HFFc6 (cell line): ENCODE results near the gene SBF2. TPM values are rescaled to one million over a fixed set of nuclear protein-coding genes. Genes with fewer than 3 reads are reported as not detected.

ENCODE experiments used
- DNase-seq: peaks from one replicate; pipeline ENCODE4 v3.0.0-alpha.2; 2018
- H3K27ac Mint-ChIP-seq: 2 replicates; pipeline ENCODE4 v1.8.0; 2020; ENCODE audit warnings: mild to moderate bottlenecking, mixed read lengths
- H3K27me3 Mint-ChIP-seq: 2 replicates; pipeline ENCODE4 v1.8.0; 2021; ENCODE audit warnings: mild to moderate bottlenecking, moderate library complexity, mixed read lengths; ENCODE audit not compliant: insufficient read depth
- H3K36me3 Mint-ChIP-seq: 2 replicates; pipeline ENCODE4 v1.8.0; 2021; ENCODE audit warnings: low read depth, mixed read lengths
- H3K4me1 Mint-ChIP-seq: 2 replicates; pipeline ENCODE4 v1.8.0; 2020; ENCODE audit warnings: low read depth, mixed read lengths
- H3K4me3 Mint-ChIP-seq: 2 replicates; pipeline ENCODE4 v1.8.0; 2020; ENCODE audit warnings: mild to moderate bottlenecking, moderate library complexity, mixed read lengths
- H3K9me3 Mint-ChIP-seq: 2 replicates; pipeline ENCODE4 v1.8.0; 2020; ENCODE audit warnings: mild to moderate bottlenecking, mixed read lengths
- total RNA-seq, 6 experiments: library from RNA; stranded (reverse); fragmentation: NEBNext Ultra II Directional; extraction: Animal tissue kit (Norgen Biotek cat#: 25700); gene quantifications; 2 replicates in 1 of 6; 3 replicates in 5 of 6; pipeline ENCODE4 v1.2.3, GENCODE V29; 2021
- TF ChIP-seq, protein P1 (sequence below): fragments of 200-600 bp; sonication (generic); IDR thresholded peaks from 2 replicates; pipeline ENCODE4 v1.5.0; 2021; ENCODE audit warnings: antibody characterized with exemption, mild to moderate bottlenecking

The SBF2 gene
- total RNA-seq, 6 experiments from 2014 or later = 25.2 to 36.0 (median 30.7) TPM

DNA sequence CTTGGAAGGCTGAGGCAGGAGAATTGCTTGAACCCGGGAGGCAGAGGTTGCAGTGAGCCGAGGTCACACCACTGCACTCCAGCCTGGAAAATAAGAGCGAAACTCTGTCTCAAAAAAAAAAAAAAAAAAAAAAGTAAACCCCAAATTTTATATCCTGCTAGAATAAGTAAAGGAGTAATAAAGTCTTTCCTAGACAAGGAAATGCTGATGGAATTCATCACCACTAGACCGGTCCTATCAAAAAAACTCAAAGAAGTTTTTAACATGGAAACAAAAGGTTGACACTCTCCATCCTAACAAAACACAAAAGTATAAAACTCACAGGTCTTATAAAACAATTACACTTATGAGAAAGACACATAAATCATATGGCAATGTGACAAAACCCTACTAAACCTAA, 213.9 kb downstream of the SBF2 start:
- TF ChIP-seq, protein P1, sequence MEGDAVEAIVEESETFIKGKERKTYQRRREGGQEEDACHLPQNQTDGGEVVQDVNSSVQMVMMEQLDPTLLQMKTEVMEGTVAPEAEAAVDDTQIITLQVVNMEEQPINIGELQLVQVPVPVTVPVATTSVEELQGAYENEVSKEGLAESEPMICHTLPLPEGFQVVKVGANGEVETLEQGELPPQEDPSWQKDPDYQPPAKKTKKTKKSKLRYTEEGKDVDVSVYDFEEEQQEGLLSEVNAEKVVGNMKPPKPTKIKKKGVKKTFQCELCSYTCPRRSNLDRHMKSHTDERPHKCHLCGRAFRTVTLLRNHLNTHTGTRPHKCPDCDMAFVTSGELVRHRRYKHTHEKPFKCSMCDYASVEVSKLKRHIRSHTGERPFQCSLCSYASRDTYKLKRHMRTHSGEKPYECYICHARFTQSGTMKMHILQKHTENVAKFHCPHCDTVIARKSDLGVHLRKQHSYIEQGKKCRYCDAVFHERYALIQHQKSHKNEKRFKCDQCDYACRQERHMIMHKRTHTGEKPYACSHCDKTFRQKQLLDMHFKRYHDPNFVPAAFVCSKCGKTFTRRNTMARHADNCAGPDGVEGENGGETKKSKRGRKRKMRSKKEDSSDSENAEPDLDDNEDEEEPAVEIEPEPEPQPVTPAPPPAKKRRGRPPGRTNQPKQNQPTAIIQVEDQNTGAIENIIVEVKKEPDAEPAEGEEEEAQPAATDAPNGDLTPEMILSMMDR = no peak
- no peaks in the 10 kb centered on the region for H3K27me3 Mint-ChIP-seq
- H3K4me3 Mint-ChIP-seq = no peak overlapping the region
- peaks cover 42% of the 10 kb centered on the region for H3K9me3 Mint-ChIP-seq
- DNase-seq = no peak
- H3K27ac Mint-ChIP-seq = no peak overlapping the region
- peaks cover 30% of the 10 kb centered on the region for H3K4me1 Mint-ChIP-seq
- peaks cover 67% of the 10 kb centered on the region for H3K36me3 Mint-ChIP-seq

DNA sequence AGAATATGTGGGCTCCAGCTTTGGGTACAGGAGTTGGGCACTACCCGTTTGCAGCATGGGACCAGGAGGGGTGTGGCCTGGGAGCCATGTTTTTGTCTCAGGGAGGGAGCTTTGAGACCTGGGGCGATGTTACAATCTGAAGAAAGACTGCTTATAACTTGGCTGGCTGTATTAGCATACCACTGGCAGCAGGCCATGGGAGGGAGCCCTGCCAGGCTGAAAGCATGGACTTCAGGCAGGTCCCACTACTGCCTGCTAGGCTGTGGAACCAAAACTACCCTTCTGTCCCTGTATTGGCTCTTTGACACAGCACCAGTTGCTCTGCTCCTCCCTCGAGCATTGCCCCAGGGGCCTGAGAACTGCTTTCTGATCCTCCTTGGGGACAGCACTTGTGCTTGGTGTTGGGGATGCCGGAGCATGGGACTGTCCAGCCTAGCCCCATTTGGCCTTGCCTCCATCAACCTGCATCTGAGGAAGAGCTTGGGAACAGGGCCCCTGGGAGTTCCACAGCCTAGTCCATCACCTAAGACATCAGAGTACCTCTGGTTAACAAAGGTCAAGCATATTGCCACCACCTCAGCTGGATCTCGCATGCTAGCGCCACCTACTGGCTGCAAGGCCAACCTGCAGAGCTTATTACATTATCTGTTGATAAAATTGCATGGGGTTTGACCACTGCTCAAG, 217.4 kb downstream of the SBF2 start:
- TF ChIP-seq, protein P1 = peak; percentile 88
- Mint-ChIP-seq H3K36me3 (peaks cover 37% of the 10 kb centered on the region), H3K4me3 (no peak overlapping the region), H3K27me3 (no peaks in the 10 kb centered on the region), H3K4me1 (peaks cover 33% of the 10 kb centered on the region), H3K9me3 (peaks cover 37% of the 10 kb centered on the region), H3K27ac (no peak overlapping the region)
- DNase-seq = peak; percentile 11

DNA sequence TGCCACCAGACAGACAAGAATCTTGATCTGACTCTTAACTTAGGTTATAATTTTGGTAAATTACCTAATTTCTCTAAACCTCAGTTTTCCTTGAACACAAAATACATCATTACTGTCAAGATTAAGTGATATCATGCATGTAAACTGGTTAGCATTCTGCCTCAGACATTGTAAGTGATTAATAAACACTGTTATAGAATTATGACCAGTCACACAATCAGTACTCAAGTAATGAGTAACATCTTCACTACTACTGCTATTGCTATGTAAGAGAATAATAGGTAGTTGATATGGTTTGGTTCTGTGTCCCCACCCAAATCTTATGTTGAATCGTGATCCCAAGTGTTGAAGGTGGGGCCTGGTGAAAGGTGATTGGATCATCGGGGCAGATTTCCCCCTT, 218.9 kb downstream of the SBF2 start:
- DNase-seq = no peak

DNA sequence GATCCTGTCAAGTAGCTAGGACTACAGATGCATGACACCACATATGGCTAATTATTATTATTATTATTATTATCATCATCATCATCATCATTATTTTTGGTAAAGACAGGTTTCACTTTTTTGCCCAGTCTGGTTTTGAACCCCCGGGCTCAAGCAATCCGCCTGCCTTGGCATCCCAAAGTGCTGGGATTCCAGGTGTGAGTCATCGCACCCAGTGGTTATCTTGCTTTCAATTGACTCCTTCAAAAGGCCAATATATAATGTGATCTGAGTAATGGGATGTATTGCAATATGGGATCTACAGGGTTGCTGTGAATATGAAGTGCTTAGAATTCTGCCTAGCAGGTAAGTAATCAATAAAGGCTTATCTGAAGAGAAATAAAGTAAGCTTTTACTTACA, 221.2 kb downstream of the SBF2 start:
- Mint-ChIP-seq H3K4me3 (no peak overlapping the region), H3K4me1 (peaks cover 33% of the 10 kb centered on the region), H3K36me3 (peaks cover 16% of the 10 kb centered on the region), H3K27ac (no peak overlapping the region), H3K27me3 (no peaks in the 10 kb centered on the region; the same call in 1 of the 2 replicates), H3K9me3 (peaks cover 9% of the 10 kb centered on the region)
- TF ChIP-seq, protein P1 = no peak
- no peak for DNase-seq

More for the DNA sequence above, 218.9 kb downstream of the SBF2 start:
- TF ChIP-seq, protein P1 = no peak
- H3K27ac Mint-ChIP-seq = no peak overlapping the region
- H3K36me3 Mint-ChIP-seq = peaks cover 34% of the 10 kb centered on the region
- H3K27me3 Mint-ChIP-seq = no peaks in the 10 kb centered on the region; the same call in 1 of the 2 replicates
- H3K9me3 Mint-ChIP-seq = peaks cover 30% of the 10 kb centered on the region
- no peak overlapping the region for H3K4me3 Mint-ChIP-seq
- H3K4me1 Mint-ChIP-seq = peaks cover 33% of the 10 kb centered on the region

GRCh38 chr11:10072142-10072541, 221.9 kb downstream of the SBF2 start:
- DNase-seq = peak; percentile 9

More at GRCh38 chr11:10072142-10072541, 221.9 kb downstream of the SBF2 start:
- TF ChIP-seq, protein P1 = no peak
- Mint-ChIP-seq H3K36me3 (peaks cover 14% of the 10 kb centered on the region), H3K4me3 (no peak overlapping the region), H3K9me3 (peaks cover 6% of the 10 kb centered on the region; the same call in 1 of the 2 replicates), H3K4me1 (peaks cover 35% of the 10 kb centered on the region), H3K27ac (no peak overlapping the region), H3K27me3 (no peaks in the 10 kb centered on the region; the same call in 1 of the 2 replicates)
